Stimulated activated CD4-positive, alpha-beta T cell treated with anti-CD3 and anti-CD28 coated beads, Interleukin-1b, Interleukin-23, amount 100 ng/mL, for 4 hours (primary cell): ENCODE results near the gene TCTN3.
"Not testable (repeated sequence)": the region's sequence is repeated elsewhere in the genome, so short reads cannot be mapped to it uniquely, and the experiment has no call there.

ENCODE experiments used
- DNase-seq, 2 donors: peaks; one replicate each; pipeline ENCODE4 v3.0.0-alpha.2; 2020; ENCODE audit warnings: low read depth in 2 of 2

Gene TCTN3

DNA sequence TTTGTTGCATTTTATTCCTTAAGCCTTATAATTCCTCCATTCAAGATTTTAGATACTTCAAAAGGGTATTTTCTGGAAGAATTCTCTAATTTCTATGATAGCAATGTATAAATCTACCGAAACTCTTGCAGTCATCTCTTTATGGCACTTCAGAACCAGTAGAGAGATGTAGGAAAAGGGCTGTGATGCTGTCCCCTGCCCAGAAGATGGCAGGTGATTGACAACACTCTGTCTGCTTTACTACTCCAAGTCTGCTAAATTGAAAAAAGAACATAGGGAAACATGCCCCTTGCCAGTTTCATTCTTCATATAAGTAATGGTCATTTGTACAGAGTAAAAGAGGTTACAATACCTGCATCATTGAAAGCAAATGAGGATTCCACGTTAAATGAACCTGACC, 5.1 kb downstream of the TCTN3 start:
- no peak for DNase-seq

GRCh38 chr10:95683966-95684365, 9.8 kb downstream of the TCTN3 start:
- DNase-seq, result no peak

- no peak for DNase-seq
These were observed 18.2 kb downstream of the TCTN3 start for GRCh38 chr10:95675403-95676116.

DNA sequence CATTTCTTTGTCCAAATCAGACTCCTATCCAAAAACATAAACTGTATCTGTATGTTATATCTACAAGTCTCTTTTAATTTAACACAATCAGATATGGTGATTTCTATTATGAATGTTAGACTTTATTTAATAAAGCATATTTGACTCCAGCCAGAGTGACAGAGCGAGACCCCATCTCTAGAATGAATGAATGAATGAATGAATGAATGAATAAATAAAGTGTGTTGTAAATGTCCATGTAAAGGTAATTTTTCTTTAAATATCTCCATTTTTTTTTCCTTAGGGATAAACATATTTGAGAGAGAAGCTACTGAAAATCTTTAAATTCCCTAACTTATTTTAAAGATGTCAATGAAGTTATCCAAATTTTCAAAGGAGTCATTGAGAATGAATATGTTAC, 19.1 kb downstream of the TCTN3 start:
- DNase-seq, result no peak

DNA sequence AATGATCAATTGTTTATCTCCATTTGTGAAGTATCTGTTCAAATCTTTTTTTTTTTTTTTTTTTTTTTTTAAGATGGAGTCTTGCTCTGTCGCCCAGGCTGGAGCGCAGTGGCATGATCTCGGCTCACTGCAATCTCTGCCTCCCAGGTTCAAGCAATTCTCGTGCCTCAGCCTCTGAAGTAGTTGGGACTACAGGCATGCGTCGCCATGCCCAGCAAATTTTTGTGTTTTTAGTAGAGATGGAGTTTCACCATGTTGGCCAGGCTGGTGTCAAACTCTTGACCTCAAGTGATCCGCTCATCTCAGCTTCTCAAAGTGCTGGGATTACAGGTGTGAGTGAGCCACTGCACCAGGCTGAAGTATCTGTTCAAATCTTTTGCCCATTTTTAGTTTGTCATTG, 21.1 kb downstream of the TCTN3 start:
- DNase-seq, result not testable (repeated sequence)

GRCh38 chr10:95664543-95664942, 29.2 kb downstream of the TCTN3 start:
- DNase-seq, result no peak

DNA sequence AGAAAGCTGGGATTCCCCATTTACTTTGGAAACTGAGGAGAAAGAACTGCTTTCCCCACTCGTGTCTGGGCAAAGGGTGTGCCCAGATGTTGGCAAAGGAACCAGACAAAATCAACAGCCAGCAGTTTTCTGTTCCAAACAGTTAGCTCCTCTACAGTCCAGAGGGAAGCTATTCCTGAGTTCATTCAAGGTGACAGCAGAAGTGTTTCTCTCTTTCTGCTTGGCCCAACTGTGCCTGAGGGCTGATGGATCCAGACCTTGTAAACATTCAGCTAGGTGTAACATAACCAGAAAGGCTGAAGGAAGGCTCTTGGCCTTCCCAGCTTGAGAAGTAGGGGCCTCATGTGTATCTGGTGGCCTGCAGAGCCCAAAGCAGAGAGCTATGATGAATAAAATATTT, 30.2 kb downstream of the TCTN3 start:
- no peak for DNase-seq

DNA sequence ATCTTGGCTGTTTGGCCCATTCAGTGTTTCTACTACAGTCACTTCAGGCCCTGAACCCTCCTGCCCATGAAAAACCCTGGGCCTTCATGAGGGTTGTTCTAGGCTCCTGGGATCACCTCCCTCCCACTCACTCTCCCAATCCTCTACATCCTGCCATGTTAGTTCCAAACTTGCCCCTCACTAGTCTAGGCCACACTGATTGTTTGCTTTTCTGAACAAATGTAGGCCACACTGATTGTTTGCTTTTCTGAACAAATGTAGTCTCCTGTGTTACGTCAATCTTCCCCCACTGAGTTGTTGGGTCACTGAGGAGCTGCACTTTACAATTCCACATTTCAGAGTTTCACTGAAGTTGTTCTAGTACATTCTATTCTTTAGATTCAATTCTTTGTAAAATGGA, 31.9 kb downstream of the TCTN3 start:
- DNase-seq, result no peak

DNA sequence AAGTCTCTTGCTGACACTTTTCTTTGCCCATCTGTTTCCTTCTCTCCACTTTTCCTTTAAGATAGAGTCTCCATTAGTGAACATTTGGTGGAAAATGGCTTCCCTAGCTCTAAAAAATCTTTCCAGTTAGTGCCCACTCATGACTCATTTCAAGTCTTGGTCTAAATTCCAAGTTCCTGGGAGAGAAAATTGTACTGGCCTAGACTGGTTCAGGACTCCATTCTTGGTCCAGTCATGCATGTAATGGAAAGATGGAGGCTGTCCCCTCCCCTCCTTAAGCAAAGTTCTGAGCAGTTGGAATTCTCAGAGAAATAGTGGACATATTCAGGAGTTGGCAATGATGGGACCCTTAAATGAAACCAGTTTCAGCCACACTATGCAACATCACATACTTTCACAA, 33.4 kb downstream of the TCTN3 start:
- DNase-seq, result no peak

DNA sequence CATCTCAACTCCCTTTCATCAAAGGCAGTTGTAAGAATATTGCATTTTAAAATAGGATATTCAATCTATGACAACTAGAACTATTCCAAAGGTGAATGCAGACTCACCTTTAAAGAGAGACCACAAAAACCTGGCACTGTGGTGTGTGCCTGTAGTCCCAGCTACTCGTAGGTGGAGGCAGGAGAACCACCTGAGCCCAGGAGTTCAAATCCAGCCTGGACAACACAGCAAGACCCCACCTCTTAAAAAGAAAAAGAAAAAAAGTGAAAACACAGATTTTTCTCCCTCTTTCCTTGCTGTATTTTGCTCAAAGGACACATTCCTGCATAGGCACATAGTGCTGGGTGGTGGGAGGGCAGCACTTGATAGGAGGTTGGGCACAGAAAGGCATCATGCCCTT, 36.5 kb downstream of the TCTN3 start:
- DNase-seq, result no peak

DNA sequence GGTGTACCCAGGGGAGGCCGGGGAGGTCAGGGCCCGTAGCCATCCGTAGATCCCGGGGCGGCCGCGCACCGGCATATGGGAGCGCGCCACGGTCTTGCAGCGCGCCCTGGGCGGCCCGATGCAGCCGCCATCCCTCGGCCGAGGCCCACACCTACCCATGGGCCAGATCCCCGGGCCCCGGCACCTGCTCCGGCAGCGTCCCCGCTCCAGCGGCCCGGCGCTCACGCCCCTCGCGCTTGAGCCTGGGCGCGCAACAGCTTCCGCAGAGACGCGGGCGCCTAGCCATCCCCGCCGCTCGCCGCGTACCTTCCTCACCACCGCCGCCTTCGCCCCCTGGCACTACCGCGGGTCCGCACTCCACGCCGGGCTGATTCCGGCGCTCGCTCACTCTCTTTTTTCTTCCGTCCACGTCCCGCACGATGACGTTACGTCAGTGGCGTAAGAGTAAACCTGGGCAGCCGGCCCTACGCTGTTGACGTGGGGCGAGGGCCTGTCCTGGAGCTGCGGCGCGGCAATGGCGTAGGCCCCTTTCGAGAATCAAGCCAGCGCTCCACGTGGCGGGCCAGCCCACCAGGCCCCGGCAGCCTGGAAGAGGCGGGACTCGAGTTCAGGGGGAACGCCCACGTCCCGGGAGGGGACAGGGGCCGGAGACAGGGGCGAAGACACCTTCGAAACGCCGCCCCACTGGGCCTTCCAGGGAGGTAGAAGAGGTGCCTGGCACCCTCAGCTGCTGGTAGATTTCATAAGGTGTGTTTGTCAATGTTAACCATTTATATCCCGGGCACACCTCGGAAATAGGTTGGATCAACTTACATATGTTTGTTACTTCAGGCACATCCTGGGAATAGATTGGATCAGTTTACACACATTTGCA, 37.2 kb downstream of the TCTN3 start, which contains the start of gene ALDH18A1:
ALDH18A1 (minus strand) TSS at position 421 of the 874 bp plus-strand sequence. CDS start 3,334 bp downstream, outside the sequence.
- DNase-seq, result peak; percentile 89 to 93

GRCh38 chr10:95655571-95656290, 38.0 kb downstream of the TCTN3 start:
- peak in 1 of 2 donors; percentile 8 for DNase-seq

DNA sequence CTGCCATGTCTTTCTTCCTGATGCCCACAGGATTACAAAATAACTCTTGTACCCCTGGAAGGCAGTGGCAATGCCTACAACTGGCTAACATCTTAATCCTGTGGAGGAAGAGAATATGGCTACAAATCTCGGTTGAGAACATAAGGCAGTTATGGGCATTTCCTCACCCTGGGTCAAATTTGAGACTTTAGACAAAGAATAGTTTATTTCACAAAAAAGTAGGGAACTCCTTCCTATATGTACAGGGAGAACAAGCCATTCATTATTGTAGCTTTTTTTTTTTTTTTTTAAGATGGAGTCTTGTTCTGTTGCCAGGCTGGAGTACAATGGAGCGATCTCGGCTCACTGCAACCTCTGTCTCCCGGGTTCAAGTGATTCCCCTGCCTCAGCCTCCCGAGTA, 39.8 kb downstream of the TCTN3 start:
- DNase-seq, result no peak

DNA sequence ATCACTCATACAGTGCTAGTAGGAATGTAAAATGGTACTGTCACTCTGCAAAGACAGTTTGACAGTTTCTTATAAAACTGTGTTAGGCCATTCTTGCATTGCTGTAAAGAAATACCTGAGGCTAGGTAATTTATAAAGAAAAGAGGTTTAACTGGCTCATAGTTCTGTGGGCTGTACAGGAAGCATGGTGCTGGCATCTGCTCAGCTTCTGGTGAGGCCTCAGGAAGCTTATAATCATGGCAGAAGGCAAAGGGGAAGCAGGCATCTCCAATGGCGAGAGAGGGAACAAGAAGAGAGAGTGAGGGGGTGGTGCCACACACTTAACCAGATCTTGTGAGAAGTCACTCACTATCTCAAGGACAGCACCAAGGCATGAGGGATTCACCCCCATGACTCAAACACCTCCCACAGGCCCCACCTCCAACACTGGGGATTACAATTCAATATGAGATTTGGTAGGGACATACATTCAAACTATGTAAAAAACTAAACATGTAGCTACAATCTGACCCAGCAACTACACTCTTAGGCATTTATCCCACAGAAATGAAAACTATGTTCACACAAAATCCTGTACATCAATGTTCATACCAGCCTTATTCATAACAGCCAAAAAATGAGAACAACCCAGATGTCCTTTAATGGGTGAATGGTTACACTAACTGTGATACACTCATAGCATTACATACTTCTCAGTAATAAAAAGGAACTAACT, 42.2 kb downstream of the TCTN3 start:
- DNase-seq, result no peak

DNA sequence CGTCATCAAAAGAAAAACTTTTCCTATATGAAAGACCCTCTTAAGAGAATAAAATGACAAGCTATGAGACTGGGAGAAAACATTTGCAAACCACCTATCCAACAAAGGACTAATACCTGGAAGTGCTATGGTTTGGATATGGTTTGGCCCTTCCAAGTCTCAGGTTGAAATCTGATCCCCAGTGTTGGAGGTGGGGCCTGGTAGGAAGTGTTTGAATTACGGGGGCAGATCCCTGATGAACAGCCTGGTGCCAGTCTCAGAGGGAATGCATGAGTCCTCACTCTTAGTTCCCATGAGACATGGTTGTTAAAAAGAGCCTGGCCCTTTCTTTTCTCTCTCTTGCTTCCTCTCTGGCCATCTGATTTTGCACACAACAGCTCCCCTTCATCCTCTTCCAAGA, 43.5 kb downstream of the TCTN3 start:
- no peak for DNase-seq

- no peak for DNase-seq
These were observed 45.6 kb downstream of the TCTN3 start for GRCh38 chr10:95648138-95648537.

DNA sequence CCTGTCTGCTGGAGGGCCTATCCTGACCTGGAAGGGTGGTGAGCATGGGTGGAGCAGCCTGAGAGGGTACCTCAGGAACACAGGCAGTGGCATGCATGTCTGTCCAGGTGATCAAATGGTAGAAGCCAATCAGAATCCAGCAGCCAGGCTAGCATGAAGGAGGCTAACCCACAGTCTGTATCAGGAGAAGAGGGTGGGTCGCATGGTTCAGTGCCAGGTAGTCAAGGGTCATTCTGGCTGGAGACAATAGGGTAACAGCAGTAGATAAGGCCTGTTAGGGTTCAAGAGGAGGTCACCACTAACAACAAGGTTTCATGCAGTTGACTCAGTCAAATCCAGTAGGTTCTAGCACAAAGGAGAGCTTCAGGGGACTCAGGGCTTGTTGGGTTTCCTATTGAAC, 47.6 kb downstream of the TCTN3 start:
- no peak for DNase-seq

DNA sequence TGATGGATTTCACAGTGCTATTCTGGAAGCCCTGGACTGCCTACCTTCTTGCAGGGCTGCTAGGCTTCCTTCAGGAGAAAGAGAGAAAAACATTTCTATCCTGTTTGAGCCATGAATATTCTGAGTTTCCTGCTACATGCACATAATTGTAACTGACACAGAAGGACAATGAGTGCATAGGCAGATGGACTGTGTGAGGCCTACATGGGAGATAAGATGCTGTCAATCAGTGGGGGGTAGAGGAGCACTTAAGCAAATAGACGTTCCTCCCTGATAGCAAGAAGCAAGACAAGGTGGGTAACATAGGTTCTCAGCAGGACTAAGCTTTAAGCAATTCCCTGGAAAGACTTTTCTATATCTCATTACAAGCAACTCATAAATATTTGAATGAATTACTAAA, 48.8 kb downstream of the TCTN3 start:
- DNase-seq, result no peak

DNA sequence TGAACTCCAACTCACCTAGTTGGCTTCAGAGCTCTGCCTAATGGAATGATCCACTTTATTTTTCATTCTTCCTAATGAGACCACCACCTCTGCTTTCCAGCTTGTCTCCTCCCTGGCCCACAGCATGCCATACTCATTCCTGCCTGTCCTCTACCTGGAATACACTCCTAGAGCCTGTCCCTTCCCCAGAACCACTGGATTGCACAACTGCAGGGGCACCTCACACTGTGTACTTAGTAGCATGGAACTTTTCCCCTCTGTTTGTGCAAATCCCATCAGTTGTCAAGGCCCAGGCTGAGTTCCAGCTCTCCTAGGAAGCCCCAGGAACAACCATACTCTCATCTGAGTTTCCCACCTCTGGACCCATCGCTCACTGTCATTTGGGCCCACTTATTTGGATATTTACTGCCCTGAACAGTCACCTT, 52.8 kb downstream of the TCTN3 start:
- no peak for DNase-seq

DNA sequence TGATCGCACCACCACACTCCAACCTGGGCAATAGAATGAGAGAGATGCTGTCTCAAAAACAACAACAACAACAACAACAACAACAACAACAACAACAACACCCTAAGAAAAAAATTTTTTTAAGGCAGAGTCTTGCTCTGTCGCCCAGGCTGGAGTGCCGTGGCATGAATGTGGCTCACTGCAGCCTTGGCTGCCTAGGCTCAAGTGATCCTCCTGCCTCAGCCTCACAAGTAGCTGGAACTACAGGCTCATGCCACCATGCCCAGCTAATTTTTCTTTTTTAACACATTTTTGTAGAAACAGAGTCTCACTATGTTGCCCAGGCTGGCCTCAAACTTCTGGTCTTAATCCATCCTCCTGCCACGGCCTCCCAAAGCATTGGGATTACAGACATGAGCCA, 55.8 kb downstream of the TCTN3 start:
- no peak for DNase-seq

- DNase-seq, result no peak
These were observed 56.6 kb downstream of the TCTN3 start for GRCh38 chr10:95637140-95637539.

DNA sequence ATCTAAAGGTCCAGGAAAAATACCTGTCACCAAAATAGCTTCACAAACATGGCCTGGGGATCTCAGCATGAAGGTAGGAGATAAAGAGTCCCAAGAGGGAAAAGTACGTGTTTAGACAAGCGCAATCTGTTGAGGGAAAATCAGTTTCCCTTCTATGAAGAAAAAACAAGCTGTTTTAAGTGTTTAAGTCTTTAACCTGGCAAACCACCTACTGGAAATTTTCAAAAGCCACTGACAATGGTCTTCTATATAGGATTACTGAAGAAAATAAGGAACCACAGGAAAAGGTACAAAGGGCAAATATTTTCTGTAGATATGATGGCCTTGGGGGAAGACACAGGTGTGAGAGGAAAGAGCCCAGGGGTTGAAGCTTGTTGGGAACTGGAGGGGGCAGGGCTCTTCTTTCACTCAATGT, 58.4 kb downstream of the TCTN3 start:
- DNase-seq, result no peak
